ENCODE data around the gene CDC25B. TPM values are rescaled to one million over a fixed set of nuclear protein-coding genes. Genes with fewer than 3 reads are reported as not detected.

CDC25B gene
- polyA plus RNA-seq, 1 donor: 86.6 TPM

- no peak for DNase-seq (ENCODE audit: low read depth)
Measured at GRCh38 chr20:3803289-3803688, 7.2 kb downstream of the CDC25B start.

- DNase-seq (ENCODE audit: low read depth): no peak
Measured at GRCh38 chr20:3803854-3804253, 7.7 kb downstream of the CDC25B start.

- DNase-seq (ENCODE audit: low read depth): no peak
Measured at GRCh38 chr20:3804254-3804751, 8.2 kb downstream of the CDC25B start.

GRCh38 chr20:3804781-3805180 is 8.7 kb downstream of the CDC25B start:
- DNase-seq (ENCODE audit: low read depth): no peak

- no peak for DNase-seq (ENCODE audit: low read depth)
Measured at GRCh38 chr20:3808544-3808943, 12.4 kb downstream of the CDC25B start.

- DNase-seq (ENCODE audit: low read depth): peak; percentile 86
Measured at GRCh38 chr20:3811467-3812258, 15.6 kb downstream of the CDC25B start.

- no peak for DNase-seq (ENCODE audit: low read depth)
Measured at GRCh38 chr20:3812259-3812681, 16.2 kb downstream of the CDC25B start.

GRCh38 chr20:3812975-3813847 is 17.1 kb downstream of the CDC25B start:
- no peak for DNase-seq (ENCODE audit: low read depth)

- DNase-seq (ENCODE audit: low read depth): no peak
Measured at GRCh38 chr20:3813848-3814581, 17.9 kb downstream of the CDC25B start.

GRCh38 chr20:3814928-3815495 is 18.9 kb downstream of the CDC25B start:
- no peak for DNase-seq (ENCODE audit: low read depth)

- no peak for DNase-seq (ENCODE audit: low read depth)
Measured at GRCh38 chr20:3815703-3816315, 19.7 kb downstream of the CDC25B start.

- no peak for DNase-seq (ENCODE audit: low read depth)
Measured at GRCh38 chr20:3818155-3819151, 22.3 kb downstream of the CDC25B start.

- no peak for DNase-seq (ENCODE audit: low read depth)
Measured at GRCh38 chr20:3819411-3820047, 23.4 kb downstream of the CDC25B start.

- peak; percentile 95 for DNase-seq (ENCODE audit: low read depth)
Measured at GRCh38 chr20:3820048-3820900, 24.2 kb downstream of the CDC25B start, which contains the start of gene AP5S1. TSS of gene AP5S1 (plus strand) at chr20:3820547. CDS start at chr20:3822118, 1,571 bp downstream.

GRCh38 chr20:3820901-3821727 is 25.0 kb downstream of the CDC25B start:
- no peak for DNase-seq (ENCODE audit: low read depth)

GRCh38 chr20:3821996-3822395 is 25.9 kb downstream of the CDC25B start:
- no peak for DNase-seq (ENCODE audit: low read depth)

GRCh38 chr20:3823881-3824280 is 27.8 kb downstream of the CDC25B start:
- no peak for DNase-seq (ENCODE audit: low read depth)

All from forelimb muscle (tissue), 1 donor.